ENCODE data around the gene TUBB4B.

Gene TUBB4B

GRCh38 chr9:137226338-137227053, 14.6 kb upstream of the TUBB4B start:
- DNase-seq: no peak

- DNase-seq: peak; percentile 61
Observed at GRCh38 chr9:137227054-137227852, 13.8 kb upstream of the TUBB4B start, which contains the start of gene RNF224. Gene RNF224 (plus strand): TSS chr9:137227502. CDS start chr9:137228336, 834 bp downstream.

- no peak for DNase-seq
Observed at GRCh38 chr9:137227853-137228505, 13.1 kb upstream of the TUBB4B start.

- no peak for DNase-seq
Observed at GRCh38 chr9:137228506-137228967, 12.6 kb upstream of the TUBB4B start.

GRCh38 chr9:137228968-137229896, 11.9 kb upstream of the TUBB4B start:
- DNase-seq: no peak

GRCh38 chr9:137229903-137230704, 11.0 kb upstream of the TUBB4B start:
- no peak for DNase-seq

GRCh38 chr9:137230705-137231371, 10.2 kb upstream of the TUBB4B start, which contains the start of gene SLC34A3:
Gene SLC34A3 (plus strand): TSS chr9:137230901. CDS start chr9:137231703, 802 bp downstream.
- DNase-seq: no peak

- DNase-seq: no peak
Observed at GRCh38 chr9:137231372-137232039, 9.6 kb upstream of the TUBB4B start.

- no peak for DNase-seq
Observed at GRCh38 chr9:137232101-137232500, 9.0 kb upstream of the TUBB4B start.

GRCh38 chr9:137232510-137232909, 8.6 kb upstream of the TUBB4B start:
- DNase-seq: no peak

GRCh38 chr9:137233143-137233980, 7.7 kb upstream of the TUBB4B start:
- no peak for DNase-seq

- no peak for DNase-seq
Observed at GRCh38 chr9:137234055-137234697, 6.9 kb upstream of the TUBB4B start.

GRCh38 chr9:137234758-137235423, 6.2 kb upstream of the TUBB4B start:
- DNase-seq: no peak

GRCh38 chr9:137235424-137236237, 5.5 kb upstream of the TUBB4B start:
- DNase-seq: no peak

GRCh38 chr9:137236238-137236935, 4.7 kb upstream of the TUBB4B start:
- peak; percentile 76 for DNase-seq

- no peak for DNase-seq
Observed at GRCh38 chr9:137236936-137237421, 4.1 kb upstream of the TUBB4B start.

All from fibroblast of skin of scalp (primary cell).